GM21381 (cell line): Measurements from ENCODE around the gene ANKRD23.

ENCODE experiments used
- ATAC-seq: cut with Tn5 transposase; IDR thresholded peaks from one replicate; pipeline ENCODE4 v1.9.1; 2021; ENCODE audit warnings: mild to moderate bottlenecking, moderate library complexity; ENCODE audit not compliant: unreplicated experiment

The ANKRD23 gene

GRCh38 chr2:96839875-96840850 is 3.7 kb downstream of the ANKRD23 start:
- ATAC-seq = no peak

- peak; percentile 62 for ATAC-seq
Measured at GRCh38 chr2:96839293-96839874, 4.4 kb downstream of the ANKRD23 start.

DNA sequence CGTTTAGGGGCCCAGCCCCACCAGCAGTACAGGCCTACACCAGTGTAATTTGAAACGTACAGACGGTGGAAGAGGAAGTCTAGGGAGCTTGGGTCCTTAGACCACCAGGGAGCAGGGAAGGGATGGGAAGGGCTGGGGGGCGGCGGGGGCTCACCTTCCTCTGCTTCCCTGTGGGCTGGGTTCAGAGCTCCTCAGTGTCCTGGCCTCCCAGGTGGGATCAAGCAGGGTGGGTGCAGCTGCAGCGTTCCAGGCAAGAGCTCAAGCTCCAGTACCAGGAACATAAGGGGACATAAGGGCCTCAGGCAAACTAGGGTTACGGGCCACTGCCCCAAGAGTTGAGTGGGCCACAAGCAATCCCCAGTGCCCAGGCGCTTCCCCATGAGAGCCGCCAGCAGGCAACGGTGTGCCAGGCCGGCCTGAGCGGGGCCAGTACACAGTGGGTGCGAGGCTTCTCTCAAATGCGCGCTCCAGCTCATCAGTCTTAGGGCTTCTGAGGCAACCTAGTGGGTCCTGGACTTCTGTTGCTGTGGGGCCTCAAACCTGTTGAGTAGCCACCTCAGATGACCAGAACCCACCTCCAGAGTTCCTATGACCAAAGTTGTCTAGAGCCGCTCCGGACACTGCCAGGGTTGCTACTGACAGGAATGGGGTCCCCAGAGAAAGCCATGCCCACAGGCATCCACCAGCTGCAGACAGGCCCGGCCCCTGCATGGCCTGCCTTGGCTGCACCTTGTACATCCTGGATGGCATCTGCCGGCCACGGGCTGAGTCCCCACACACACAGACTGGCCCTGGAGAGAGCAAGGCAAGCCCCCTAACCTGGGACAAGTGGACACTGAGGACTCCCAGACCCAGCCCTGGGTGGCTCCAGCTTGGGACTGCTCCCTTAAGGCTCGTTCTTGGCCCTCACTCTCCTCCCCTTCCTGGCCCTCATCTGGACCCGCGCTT is 5.2 kb downstream of the ANKRD23 start:
- ATAC-seq = no peak

GRCh38 chr2:96837575-96837974 is 6.2 kb downstream of the ANKRD23 start:
- ATAC-seq = no peak

DNA sequence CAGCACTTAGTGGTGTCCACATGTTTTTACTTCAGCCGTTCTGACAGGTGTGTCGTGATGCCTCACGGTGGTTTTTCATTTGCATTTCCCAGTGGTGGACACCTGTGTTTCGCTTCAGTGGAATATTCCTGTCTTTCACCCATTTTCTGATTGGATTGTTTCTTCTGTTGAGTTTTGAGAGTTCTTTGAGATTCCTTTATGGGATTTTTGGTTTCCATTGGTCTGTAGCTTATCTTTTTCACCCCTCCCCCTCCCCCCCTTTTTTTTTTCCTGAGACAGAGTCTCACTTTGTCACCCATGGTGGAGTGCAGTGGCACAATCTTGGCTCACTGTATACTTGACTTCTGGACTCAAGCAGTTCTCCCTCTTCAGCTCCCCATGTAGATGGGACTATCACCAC is 8.0 kb downstream of the ANKRD23 start:
- ATAC-seq = no peak

- ATAC-seq = no peak
Measured at GRCh38 chr2:96832754-96833507, 10.9 kb downstream of the ANKRD23 start.

GRCh38 chr2:96832408-96832753 is 11.4 kb downstream of the ANKRD23 start:
- no peak for ATAC-seq

DNA sequence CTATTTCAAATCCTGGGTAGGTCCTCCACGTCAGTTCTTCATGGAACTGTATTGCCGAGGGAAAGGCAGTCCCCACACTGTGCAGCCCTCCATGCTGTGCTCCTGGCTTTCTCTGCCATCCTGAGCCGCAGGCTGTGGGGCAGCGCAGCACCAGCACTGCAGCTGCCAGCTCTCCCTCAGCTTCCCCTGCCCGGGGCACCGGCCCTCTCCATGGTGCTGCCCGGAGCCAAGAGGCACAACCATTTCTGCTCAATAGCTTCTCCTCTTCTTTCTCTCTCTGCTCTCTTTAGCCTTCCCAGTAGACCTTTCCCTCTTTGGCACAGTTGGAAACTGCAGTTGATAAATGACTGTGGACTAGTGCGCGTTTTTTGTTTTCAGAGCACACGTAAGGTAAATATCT is 12.1 kb downstream of the ANKRD23 start:
- no peak for ATAC-seq

DNA sequence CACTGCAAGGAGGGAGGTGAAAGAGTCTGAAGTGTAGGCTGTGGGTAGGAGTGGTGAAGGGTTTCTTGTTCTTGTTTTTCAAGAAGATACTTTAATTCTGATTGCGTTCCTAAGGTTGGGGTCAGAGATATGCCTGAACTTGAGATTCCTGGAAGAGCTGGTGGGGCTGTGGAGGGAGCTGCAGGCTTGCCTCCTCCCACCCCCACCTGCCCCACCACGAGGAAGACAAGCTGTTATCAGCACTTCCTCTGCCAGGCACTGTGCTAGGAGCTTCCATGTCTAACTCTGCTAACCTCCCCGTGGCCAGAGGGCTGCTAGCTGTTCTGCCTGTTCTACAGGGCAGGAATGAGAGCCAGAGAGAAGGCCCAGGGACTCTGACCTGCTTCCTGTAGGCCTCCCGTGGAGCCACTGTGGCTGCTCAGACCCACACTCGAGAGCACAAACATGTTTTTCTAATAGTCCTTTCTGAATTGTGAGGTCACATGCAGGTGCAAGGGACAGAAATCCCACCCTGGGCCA is 13.7 kb downstream of the ANKRD23 start:
- no peak for ATAC-seq

GRCh38 chr2:96828874-96829273 is 14.9 kb downstream of the ANKRD23 start:
- no peak for ATAC-seq

- no peak for ATAC-seq
Measured at GRCh38 chr2:96828436-96828835, 15.4 kb downstream of the ANKRD23 start.

DNA sequence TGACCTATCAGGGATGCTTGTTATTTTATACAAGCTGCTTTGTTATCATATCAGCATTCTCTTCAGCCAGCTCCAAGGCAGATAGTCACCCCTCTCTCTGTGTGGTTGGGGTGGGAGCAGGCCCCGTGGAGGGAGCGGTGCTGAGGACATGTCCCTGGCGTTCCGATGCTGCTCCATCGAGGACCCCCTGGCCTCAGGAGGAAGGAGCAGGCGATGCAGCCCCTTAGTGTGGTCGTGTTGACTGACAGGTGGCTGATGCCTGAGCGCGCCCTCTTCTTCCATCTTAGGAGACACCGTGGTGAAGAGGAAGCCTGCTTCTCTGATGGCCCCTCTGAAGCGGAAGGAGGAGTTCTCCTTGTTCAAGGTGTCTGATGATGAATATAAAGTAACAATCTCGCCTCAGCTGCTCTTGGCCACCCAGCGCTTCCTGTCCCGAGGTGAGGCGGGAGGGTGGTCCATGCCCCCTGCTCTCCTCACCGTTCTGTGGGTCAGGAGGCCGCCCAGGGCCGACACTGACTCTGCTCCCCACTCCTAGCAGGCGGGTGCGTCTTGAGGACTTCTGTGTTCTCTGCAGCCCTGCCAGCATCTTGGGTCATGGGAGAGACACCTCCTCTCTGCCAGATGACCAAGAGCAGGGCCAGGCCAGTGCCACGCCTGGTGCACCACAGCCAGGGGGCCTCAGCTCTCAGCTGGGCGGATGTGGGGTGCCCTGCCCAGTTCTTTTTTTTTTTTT is 17.1 kb downstream of the ANKRD23 start:
- no peak for ATAC-seq

DNA sequence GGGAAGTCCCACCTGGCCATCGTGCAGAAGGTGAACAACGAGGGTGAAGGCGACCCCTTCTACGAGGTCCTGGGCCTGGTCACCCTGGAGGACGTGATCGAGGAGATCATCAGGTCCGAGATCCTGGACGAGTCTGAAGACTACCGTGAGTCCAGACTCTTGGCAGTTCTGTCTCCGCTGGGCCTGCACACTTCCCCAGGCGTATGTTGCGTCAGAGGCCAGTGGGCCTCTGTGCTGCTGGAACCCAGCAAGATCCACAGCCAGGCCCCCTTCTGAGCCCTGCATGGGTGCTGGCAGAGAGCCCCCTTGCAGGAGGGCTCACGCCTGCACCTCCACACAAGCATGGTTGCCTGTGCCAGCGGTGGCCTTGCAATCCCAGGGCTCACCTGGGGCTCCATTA is 18.8 kb downstream of the ANKRD23 start:
- ATAC-seq = no peak

DNA sequence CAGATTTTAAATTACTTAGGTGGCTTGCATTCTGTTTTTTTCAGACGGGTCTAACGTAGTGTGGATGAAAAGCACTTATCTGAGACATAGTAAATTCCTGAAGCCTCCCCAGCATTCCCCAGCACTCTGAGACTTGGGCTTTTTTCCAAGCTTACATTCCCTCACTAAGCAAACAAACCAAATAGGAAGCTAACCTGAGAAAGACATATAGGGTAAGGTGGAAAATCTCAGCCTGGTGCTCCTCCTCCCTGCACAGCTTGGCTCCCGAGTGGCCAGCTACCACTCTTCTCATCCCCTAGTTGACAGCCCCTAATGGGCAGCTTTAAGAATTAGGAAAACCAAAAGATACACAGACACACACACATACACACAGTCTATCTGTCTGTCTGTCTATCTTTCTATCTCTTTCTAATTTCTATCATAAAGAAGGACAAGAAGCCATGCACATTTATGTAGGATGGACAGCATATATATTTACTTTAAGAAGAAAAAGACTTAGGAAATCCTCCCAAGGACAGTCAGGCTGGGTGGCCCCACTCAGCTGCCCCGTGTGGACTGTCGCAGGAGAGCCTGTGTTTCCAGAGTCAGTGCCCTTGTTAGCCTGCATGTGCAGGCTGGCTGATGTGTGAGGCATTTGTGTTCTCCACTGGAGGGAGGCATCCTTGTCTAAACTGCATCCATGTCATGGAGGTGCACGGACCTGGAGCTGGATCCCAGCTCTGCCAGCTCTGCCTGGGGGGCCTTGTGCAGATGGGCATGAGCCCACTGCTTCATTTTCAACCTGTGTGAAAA is 19.5 kb downstream of the ANKRD23 start:
- no peak for ATAC-seq

DNA sequence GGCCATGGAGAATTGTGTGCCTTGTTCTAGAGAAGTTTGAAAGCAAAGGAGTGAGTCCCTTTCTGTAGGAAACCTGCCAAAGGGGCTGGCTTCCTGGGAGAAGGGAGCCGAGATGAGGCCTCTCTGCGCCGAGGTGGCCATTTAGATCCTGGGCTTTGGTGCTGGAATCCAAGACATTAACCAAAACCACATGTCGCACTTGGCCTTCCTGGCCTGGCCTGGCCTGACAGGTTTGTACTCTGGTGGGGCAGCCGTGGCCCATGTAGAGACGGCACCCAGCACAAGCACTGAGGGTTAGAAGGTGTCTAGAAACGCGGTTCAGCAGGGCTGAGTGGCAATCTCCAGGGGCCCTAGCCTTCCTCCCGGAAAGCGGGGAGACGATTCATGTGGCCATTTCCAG is 20.6 kb downstream of the ANKRD23 start:
- ATAC-seq = no peak

DNA sequence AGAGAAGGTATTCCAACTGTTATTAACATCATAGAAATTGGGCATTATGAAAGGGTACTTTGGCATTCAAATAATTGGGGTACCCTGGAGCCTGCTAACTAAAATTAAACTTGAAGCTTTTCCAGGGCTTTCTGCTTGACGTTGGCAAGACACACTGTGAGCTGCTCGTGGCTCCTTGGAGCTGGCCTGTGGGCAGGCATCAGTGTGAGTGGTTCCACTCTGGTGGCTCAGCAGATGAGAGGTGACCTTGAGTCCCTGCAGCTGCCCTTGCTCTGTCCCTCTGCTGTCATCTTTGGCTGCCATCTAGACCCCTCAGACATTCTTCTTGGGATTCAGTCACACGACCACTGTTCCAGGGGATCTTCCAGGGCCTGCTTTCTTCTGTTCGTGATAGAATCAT is 21.0 kb downstream of the ANKRD23 start:
- ATAC-seq = no peak

GRCh38 chr2:96821113-96821675 is 22.6 kb downstream of the ANKRD23 start:
- ATAC-seq = no peak

GRCh38 chr2:96819876-96820511 is 23.8 kb downstream of the ANKRD23 start:
- no peak for ATAC-seq
